Mucosa of rectum (tissue), 2 donors: Measurements from ENCODE around the gene PIM3.

Source experiments
- H3K27ac ChIP-seq, 2 donors: one replicate each; pipeline ENCODE4 v1.7.0; 2013; ENCODE audit warnings: inconsistent platforms in 2 of 2, low read depth in 2 of 2, low read length in 2 of 2
- H3K27me3 ChIP-seq, 2 donors: one replicate each; pipeline ENCODE4 v1.7.0; 2013; ENCODE audit warnings: low read length in 2 of 2; ENCODE audit not compliant: control insufficient read depth in 2 of 2, insufficient read depth in 2 of 2
- H3K36me3 ChIP-seq, 2 donors: one replicate each; pipeline ENCODE4 v1.7.0; 2013; ENCODE audit warnings: low read length in 2 of 2; ENCODE audit not compliant: control insufficient read depth in 2 of 2, insufficient read depth in 2 of 2
- H3K4me1 ChIP-seq, 2 donors: one replicate each; pipeline ENCODE4 v1.7.0; 2013; ENCODE audit warnings: low read length in 2 of 2, mild to moderate bottlenecking in 1 of 2; ENCODE audit not compliant: control insufficient read depth in 2 of 2, insufficient read depth in 2 of 2
- H3K4me3 ChIP-seq, 2 donors: one replicate each; pipeline ENCODE4 v1.7.0; 2013; ENCODE audit warnings: low read length in 2 of 2
- H3K9ac ChIP-seq, 2 donors: one replicate each; pipeline ENCODE4 v1.7.0; 2013; ENCODE audit warnings: low read length in 2 of 2, low read depth in 1 of 2, mild to moderate bottlenecking in 1 of 2
- H3K9me3 ChIP-seq, 2 donors: one replicate each; pipeline ENCODE4 v1.7.0; 2013; ENCODE audit warnings: low read length in 2 of 2; ENCODE audit not compliant: control insufficient read depth in 2 of 2
- donor health status: healthy.
- donor health status: Normal muscosa, but diverticular disease.

Gene PIM3

GRCh38 chr22:49997932-49998717, 37.6 kb downstream of the PIM3 start:
- Histone ChIP-seq H3K4me1 (peaks cover 11 to 26% of the 10 kb centered on the region in 2 donors), H3K27me3 (no peaks in the 10 kb centered on the region), H3K9ac (no peak overlapping the region), H3K27ac (no peak overlapping the region), H3K9me3 (no peaks in the 10 kb centered on the region), H3K36me3 (no peaks in the 10 kb centered on the region), H3K4me3 (no peak overlapping the region)

- Histone ChIP-seq H3K9ac (no peak overlapping the region), H3K9me3 (no peaks in the 10 kb centered on the region), H3K4me1 (peaks cover 11 to 22% of the 10 kb centered on the region in 2 donors), H3K4me3 (no peak overlapping the region), H3K36me3 (no peaks in the 10 kb centered on the region), H3K27ac (no peak overlapping the region), H3K27me3 (no peaks in the 10 kb centered on the region)
Observed at GRCh38 chr22:49998718-49999062, 38.1 kb downstream of the PIM3 start.

GRCh38 chr22:49999063-49999945, 38.7 kb downstream of the PIM3 start:
- Histone ChIP-seq H3K4me3 (no peak overlapping the region), H3K9ac (no peak overlapping the region), H3K27ac (no peak overlapping the region), H3K4me1 (peaks cover 11 to 22% of the 10 kb centered on the region in 2 donors), H3K36me3 (no peaks in the 10 kb centered on the region), H3K9me3 (no peaks in the 10 kb centered on the region), H3K27me3 (no peaks in the 10 kb centered on the region)

DNA sequence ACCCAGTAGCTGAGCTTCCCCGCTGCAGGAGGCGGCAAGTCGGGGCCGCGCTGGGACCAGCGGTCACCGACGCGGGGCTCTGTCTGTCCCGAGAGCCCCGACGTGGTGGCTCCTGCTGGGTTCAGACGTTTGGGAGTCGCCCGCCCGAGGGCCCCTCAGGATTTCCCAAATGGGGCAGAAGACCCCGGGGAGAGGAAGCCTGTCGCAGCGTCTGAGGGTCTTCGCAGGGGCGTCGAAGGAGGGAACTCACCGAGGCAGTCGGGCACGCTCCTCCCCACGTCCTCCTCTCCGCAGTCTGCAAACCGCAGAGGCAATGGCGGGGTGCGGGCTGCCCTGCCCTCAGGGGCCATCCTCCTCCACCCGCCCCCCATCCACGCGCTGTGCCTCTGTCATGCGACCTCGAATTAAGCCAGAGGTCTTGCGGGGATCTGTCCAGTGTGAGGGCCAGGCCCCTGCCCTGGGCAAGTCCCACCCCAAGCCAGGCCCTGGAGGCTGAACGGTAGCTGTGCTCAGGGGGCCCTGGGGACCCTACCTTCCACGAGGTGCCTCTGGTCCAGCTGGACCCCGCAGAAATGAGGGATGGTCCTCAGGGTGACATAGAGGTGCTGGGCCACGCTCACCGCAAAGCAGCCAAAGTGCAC, 39.5 kb downstream of the PIM3 start:
- Histone ChIP-seq H3K27ac (no peak overlapping the region), H3K9me3 (no peaks in the 10 kb centered on the region), H3K27me3 (no peaks in the 10 kb centered on the region), H3K4me3 (no peak overlapping the region), H3K9ac (no peak overlapping the region), H3K36me3 (no peaks in the 10 kb centered on the region), H3K4me1 (peaks cover 11 to 22% of the 10 kb centered on the region in 2 donors)

DNA sequence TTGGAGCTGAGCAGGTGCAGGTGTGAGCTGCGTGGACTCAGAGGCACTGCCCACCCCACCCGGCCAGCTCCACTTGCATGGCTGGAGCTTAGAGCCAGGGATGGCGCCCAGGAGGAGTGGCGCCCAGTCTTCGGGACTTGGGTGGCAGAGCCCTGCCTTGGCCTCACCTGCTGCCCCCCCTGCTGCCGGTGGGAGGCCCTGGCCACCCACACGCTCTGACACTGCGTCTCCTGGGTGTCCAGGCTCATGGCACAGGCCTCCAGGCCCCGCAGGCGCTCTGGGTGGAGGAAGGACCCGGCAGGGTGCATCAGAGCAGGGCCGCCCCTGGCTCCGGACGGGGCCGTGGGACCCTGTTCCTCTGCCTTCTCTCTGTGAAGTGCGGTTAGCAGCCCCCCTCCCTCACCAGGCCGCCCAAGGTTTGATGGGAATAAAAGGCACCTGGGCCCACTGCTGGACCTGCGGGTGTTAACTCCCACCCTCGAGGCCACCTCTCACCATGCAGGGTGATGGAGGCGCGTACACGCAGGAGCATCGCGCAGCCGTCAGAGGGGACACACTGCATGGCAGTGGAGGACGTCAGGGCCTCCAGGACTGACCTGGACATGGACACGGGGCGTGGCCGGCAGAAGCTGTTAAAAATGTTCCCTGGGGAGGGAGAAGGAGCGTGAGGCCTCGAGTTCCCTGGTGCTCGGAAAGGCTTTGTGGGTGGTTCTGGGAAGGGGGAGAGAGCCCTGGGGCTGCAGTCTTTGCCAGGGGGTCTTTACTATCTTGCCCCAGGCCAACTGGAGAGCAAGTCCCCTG, 40.2 kb downstream of the PIM3 start:
- Histone ChIP-seq H3K27me3 (no peaks in the 10 kb centered on the region), H3K27ac (no peak overlapping the region), H3K4me3 (no peak overlapping the region)

DNA sequence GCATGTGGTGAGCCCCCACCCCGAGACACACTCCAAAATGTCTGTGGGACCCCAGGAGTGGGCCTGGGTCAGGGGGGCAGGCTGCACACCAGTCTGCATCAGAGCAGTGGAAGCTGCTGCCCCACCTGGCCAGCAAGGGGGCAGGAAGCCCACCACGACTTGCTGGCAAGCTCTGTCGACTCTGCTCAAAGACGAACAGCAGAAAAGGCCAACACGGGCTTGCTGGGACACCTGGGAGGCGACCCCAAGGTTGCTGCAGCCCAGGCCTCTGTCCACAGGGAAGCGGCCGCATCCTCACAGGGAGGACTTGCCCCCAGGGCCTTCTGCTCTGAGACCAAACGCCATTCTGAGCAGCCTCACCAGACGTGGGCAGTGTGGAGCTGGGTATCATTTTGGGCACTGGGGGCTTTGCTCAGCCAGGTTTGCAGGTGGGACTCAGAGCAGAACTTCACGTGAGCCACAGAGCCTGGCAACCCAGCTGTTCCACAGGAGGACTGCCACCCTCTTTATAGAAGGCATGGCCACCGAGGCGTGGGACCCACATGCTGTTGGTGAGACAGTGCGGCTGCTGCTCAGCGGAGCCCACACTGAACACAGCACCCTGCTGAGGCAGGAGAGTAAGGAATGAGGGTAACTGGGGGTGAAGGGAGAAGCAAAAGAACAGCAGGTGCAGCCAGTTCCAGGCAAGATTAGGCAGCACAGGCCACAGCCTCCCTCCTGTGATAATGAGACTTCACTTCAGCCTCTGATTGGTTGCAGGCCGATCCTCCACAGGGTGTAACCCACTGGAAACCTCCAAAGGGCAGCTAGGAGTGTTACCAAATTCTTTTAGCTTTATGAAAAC, 41.0 kb downstream of the PIM3 start:
- no peaks in the 10 kb centered on the region for H3K36me3 ChIP-seq
- H3K9me3 ChIP-seq = no peaks in the 10 kb centered on the region
- H3K27me3 ChIP-seq = no peaks in the 10 kb centered on the region
- peaks cover 7 to 11% of the 10 kb centered on the region in 2 donors for H3K4me1 ChIP-seq
- no peak overlapping the region for H3K9ac ChIP-seq
- no peak overlapping the region for H3K4me3 ChIP-seq
- H3K27ac ChIP-seq = no peak overlapping the region

More for the DNA sequence above, 40.2 kb downstream of the PIM3 start:
- no peak overlapping the region for H3K9ac ChIP-seq
- no peaks in the 10 kb centered on the region for H3K36me3 ChIP-seq
- H3K9me3 ChIP-seq = no peaks in the 10 kb centered on the region
- H3K4me1 ChIP-seq = peaks cover 11 to 19% of the 10 kb centered on the region in 2 donors

DNA sequence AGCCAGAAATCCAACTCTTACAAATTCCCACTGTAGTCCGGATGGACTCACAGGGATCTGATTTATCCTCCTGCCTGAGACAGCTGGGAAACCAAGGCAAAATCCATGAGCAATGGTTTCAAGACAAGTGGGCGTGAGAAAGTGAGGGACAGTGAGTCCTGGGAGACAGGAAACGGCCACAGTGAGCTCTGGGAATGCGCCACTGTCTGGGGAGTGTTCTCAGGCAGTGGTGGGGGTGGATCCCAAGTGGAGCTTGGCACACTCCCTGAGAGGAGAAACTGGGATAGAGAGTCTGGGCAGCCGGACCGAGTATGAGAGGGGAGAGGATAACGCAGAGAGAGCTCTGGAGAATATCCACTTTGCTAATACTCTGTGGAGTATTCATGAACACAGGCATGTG, 42.2 kb downstream of the PIM3 start:
- Histone ChIP-seq H3K36me3 (no peaks in the 10 kb centered on the region), H3K4me3 (no peak overlapping the region), H3K9ac (no peak overlapping the region), H3K9me3 (no peaks in the 10 kb centered on the region), H3K27ac (no peak overlapping the region), H3K27me3 (no peaks in the 10 kb centered on the region), H3K4me1 (peaks cover 2 to 6% of the 10 kb centered on the region in 2 donors)

- no peak overlapping the region for H3K27ac ChIP-seq
Observed at GRCh38 chr22:50004918-50005317, 44.3 kb downstream of the PIM3 start.

DNA sequence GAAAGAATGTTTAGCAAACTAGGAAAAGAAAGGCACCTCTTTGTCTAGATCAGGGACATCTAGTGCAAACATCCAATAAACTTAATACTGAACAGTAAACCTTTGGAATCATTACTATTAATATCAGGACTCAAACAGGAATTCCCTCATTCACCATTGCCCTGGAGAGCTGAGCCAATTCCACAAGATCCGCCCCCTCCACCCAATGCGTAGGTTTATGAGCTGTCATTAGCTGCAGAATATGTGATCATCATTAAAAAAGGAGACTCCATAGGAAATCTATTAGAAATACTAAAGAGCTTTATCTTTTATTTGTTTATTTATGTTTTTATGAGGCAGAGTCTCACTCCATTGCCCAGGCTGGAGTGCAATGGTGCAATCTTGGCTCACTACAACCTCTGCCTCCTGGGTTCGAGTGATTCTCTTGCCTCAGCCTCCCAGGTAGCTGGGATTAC, 46.5 kb downstream of the PIM3 start:
- Histone ChIP-seq H3K27me3 (peaks cover 7 to 16% of the 10 kb centered on the region in 2 donors), H3K4me1 (peaks cover 2 to 6% of the 10 kb centered on the region in 2 donors), H3K4me3 (no peak overlapping the region), H3K27ac (no peak overlapping the region), H3K9me3 (no peaks in the 10 kb centered on the region), H3K36me3 (no peaks in the 10 kb centered on the region), H3K9ac (no peak overlapping the region)

More at GRCh38 chr22:50004918-50005317, 44.3 kb downstream of the PIM3 start:
- Histone ChIP-seq H3K27me3 (no peaks in the 10 kb centered on the region), H3K36me3 (no peaks in the 10 kb centered on the region), H3K4me3 (no peak overlapping the region), H3K9ac (no peak overlapping the region), H3K4me1 (peaks cover 2 to 6% of the 10 kb centered on the region in 2 donors), H3K9me3 (no peaks in the 10 kb centered on the region)
